Hepatocyte (in vitro differentiated cells): Measurements from ENCODE around the gene TFF1.

Experiments
- CTCF ChIP-seq: fragments of 200-600 bp; sonication (generic); IDR thresholded peaks from 2 replicates; pipeline ENCODE4 v1.5.1; 2016; ENCODE audit warnings: antibody characterized with exemption, mild to moderate bottlenecking; ENCODE audit not compliant: poor library complexity
- EZH2 ChIP-seq: fragments of 200-600 bp; sonication (generic); IDR thresholded peaks from 2 replicates; pipeline ENCODE4 v1.6.1; 2016; ENCODE audit warnings: antibody characterized with exemption, mild to moderate bottlenecking, borderline replicate concordance

GRCh38 chr21:42405064-42406013 lies 39.0 kb upstream of the TFF1 start:
- TF ChIP-seq EZH2: no peak
- no peak for TF ChIP-seq CTCF
